HEK293 (cell line): ENCODE measurements around the gene ADGRG7.
A peak's percentile ranks its signal among the peaks of the same experiment; 100 is the strongest.
"Not testable (repeated sequence)": the region's sequence is repeated elsewhere in the genome, so short reads cannot be mapped to it uniquely, and the experiment has no call there.

Source experiments
- CTCF ChIA-PET: fragments of 350-600 bp; formaldehyde crosslinking; extraction: SDS; loops from one replicate; lab custom pipeline; 2021; ENCODE audit warnings: antibody characterized with exemption; lab: Yijun Ruan, JAX
- POLR2A ChIA-PET: fragments of 300-600 bp; formaldehyde crosslinking; extraction: SDS; loops from one replicate; lab custom pipeline; 2020; ENCODE audit warnings: antibody characterized with exemption, inconsistent platforms; lab: Yijun Ruan, JAX
- H3K27ac ChIP-seq: fragments of 200-500 bp; sonication (Bioruptor generic); 2 replicates; pipeline ENCODE4 v1.5.1; 2014; ENCODE audit warnings: low read depth, low read length, control low read depth, inconsistent platforms; ENCODE audit errors: extremely low read depth
- H3K36me3 ChIP-seq, 2 experiments: fragments of 200-500 bp in 1 of 2; sonication (Bioruptor generic) in 1 of 2; 1 replicate in 1 of 2; 2 replicates in 1 of 2; pipeline ENCODE4 v1.5.1; 2014 to 2017; ENCODE audit warnings: inconsistent platforms in 2 of 2, low read length in 2 of 2; ENCODE audit not compliant: control insufficient read depth in 2 of 2, insufficient read depth in 1 of 2
- H3K4me1 ChIP-seq: fragments of 200-500 bp; sonication (Bioruptor generic); 2 replicates; pipeline ENCODE4 v1.5.1; 2014; ENCODE audit warnings: mild to moderate bottlenecking, low read length, inconsistent platforms; ENCODE audit not compliant: control insufficient read depth, insufficient read depth
- H3K4me3 ChIP-seq: 2 replicates; pipeline ENCODE4 v1.5.1; 2011; ENCODE audit warnings: low read depth, mild to moderate bottlenecking, control low read depth, low read length, moderate library complexity
- H3K9me3 ChIP-seq: fragments of 200-500 bp; sonication (Bioruptor generic); 2 replicates; pipeline ENCODE4 v1.5.1; 2014; ENCODE audit warnings: low read depth, low read length, inconsistent platforms; ENCODE audit not compliant: control insufficient read depth, insufficient read depth
- HOXD13 ChIP-seq: sonication (generic); formaldehyde crosslinking; IDR thresholded peaks from 2 replicates; pipeline ENCODE4 v1.8.0; 2022; ENCODE audit warnings: missing genetic modification reagents, borderline replicate concordance
- PRDM1 ChIP-seq: fragments of 450-650 bp; formaldehyde crosslinking; IDR thresholded peaks from 2 replicates; pipeline ENCODE4; 2016; ENCODE audit warnings: missing biosample characterization, missing genetic modification characterization
- ZBTB20 ChIP-seq: fragments of 450-650 bp; formaldehyde crosslinking; IDR thresholded peaks from 2 replicates; pipeline ENCODE4 v1.5.1; 2016; ENCODE audit warnings: missing biosample characterization, missing genetic modification characterization
- ZFP41 ChIP-seq: fragments of 450-650 bp; formaldehyde crosslinking; IDR thresholded peaks from 2 replicates; pipeline ENCODE4 v1.5.1; 2016; ENCODE audit warnings: missing biosample characterization, missing genetic modification characterization, borderline replicate concordance
- ZNF146 ChIP-seq: fragments of 450-650 bp; formaldehyde crosslinking; IDR thresholded peaks from 2 replicates; pipeline ENCODE4 v1.5.1; 2016; ENCODE audit warnings: missing biosample characterization, missing genetic modification characterization
- ZNF155 ChIP-seq: fragments of 450-650 bp; formaldehyde crosslinking; IDR thresholded peaks from 2 replicates; pipeline ENCODE4 v1.5.1; 2016; ENCODE audit warnings: missing biosample characterization, missing genetic modification characterization
- ZNF169 ChIP-seq: fragments of 450-650 bp; formaldehyde crosslinking; IDR thresholded peaks from 2 replicates; pipeline ENCODE4 v1.5.1; 2016; ENCODE audit warnings: missing biosample characterization, missing genetic modification characterization
- ZNF184 ChIP-seq: fragments of 450-650 bp; IDR thresholded peaks from 2 replicates; pipeline ENCODE4 v1.5.1; 2018; ENCODE audit warnings: missing biosample characterization, mild to moderate bottlenecking, missing genetic modification characterization
- ZNF223 ChIP-seq: fragments of 450-650 bp; formaldehyde crosslinking; IDR thresholded peaks from 2 replicates; pipeline ENCODE4 v1.5.1; 2016; ENCODE audit warnings: missing biosample characterization, missing genetic modification characterization
- ZNF416 ChIP-seq: fragments of 450-650 bp; formaldehyde crosslinking; IDR thresholded peaks from 2 replicates; pipeline ENCODE4 v1.5.1; 2016; ENCODE audit warnings: missing biosample characterization, missing genetic modification characterization
- ZNF423 ChIP-seq: fragments of 450-650 bp; formaldehyde crosslinking; IDR thresholded peaks from 2 replicates; pipeline ENCODE4 v1.5.1; 2016; ENCODE audit warnings: missing biosample characterization, missing genetic modification characterization
- ZNF560 ChIP-seq: fragments of 450-650 bp; formaldehyde crosslinking; IDR thresholded peaks from 2 replicates; pipeline ENCODE4 v1.5.1; 2017; ENCODE audit warnings: missing biosample characterization, missing genetic modification characterization, borderline replicate concordance
- ZNF610 ChIP-seq: fragments of 450-650 bp; formaldehyde crosslinking; IDR thresholded peaks from 2 replicates; pipeline ENCODE4 v1.5.1; 2016; ENCODE audit warnings: missing biosample characterization, missing genetic modification characterization, borderline replicate concordance
- ZNF677 ChIP-seq: fragments of 450-650 bp; IDR thresholded peaks from 2 replicates; pipeline ENCODE4 v1.5.0; 2018; ENCODE audit warnings: missing biosample characterization, mild to moderate bottlenecking, missing genetic modification characterization, moderate library complexity
- ZNF707 ChIP-seq: fragments of 450-650 bp; formaldehyde crosslinking; IDR thresholded peaks from 2 replicates; pipeline ENCODE4 v1.5.1; 2016; ENCODE audit warnings: missing biosample characterization, missing genetic modification characterization
- ZNF747 ChIP-seq: fragments of 450-650 bp; formaldehyde crosslinking; IDR thresholded peaks from 2 replicates; pipeline ENCODE4 v1.5.1; 2016; ENCODE audit warnings: missing biosample characterization, missing genetic modification characterization
- ZNF791 ChIP-seq: fragments of 450-650 bp; formaldehyde crosslinking; IDR thresholded peaks from 2 replicates; pipeline ENCODE4 v1.5.1; 2016; ENCODE audit warnings: missing biosample characterization, missing genetic modification characterization
- ZNF843 ChIP-seq: fragments of 450-650 bp; formaldehyde crosslinking; IDR thresholded peaks from 2 replicates; pipeline ENCODE4 v1.5.1; 2016; ENCODE audit warnings: missing biosample characterization, missing genetic modification characterization
- TF ChIP-seq, protein P1 (sequence below): fragments of 450-650 bp; formaldehyde crosslinking; optimal IDR thresholded peaks from 2 replicates; pipeline ENCODE3; 2016; ENCODE audit warnings: missing biosample characterization, mild to moderate bottlenecking, missing genetic modification characterization

Gene ADGRG7

DNA sequence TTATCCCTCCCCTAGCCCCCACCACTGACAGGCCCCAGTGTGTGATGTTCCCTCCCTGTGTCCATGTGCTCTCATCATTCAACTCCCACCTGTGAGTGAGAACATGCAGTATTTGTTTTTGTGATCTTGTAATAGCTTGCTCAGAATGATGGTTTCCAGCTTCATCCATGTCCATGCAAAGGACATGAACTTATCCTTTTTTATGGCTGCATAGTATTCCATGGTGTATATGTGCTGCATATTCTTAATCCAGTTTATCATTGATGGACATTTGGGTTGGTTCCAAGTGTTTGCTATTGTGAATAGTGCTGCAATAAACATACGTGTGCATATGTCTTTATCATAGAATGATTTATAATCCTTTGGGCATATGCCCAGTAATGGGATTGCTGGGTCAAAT, 57.9 kb downstream of the ADGRG7 start:
- H3K4me3 ChIP-seq, POLR2A ChIA-PET, H3K27ac ChIP-seq, H3K36me3 ChIP-seq, CTCF ChIA-PET, H3K9me3 ChIP-seq, H3K4me1 ChIP-seq: not testable (repeated sequence)
- TF ChIP-seq ZNF146 (tag by site-specific recombination), result peak; percentile 54; the same call in 1 of the 2 replicates

DNA sequence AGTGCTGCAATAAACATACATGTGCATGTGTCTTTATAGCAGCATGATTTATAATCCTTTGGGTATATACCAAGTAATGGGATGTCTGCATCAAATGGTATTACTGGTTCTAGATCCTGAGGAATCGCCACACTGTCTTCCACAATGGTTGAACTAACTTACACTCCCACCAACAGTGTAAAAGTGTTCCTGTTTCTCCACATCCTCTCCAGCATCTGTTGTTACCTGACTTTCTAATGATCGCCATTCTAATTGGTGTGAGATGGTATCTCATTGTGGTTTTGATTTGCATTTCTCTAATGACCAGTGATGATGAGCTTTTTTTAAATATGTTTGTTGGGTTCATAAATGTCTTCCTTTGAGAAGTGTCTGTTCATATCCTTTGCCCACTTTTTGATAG, 61.6 kb downstream of the ADGRG7 start:
- CTCF ChIA-PET, H3K9me3 ChIP-seq, H3K4me1 ChIP-seq, H3K36me3 ChIP-seq, POLR2A ChIA-PET, H3K27ac ChIP-seq, H3K4me3 ChIP-seq: not testable (repeated sequence)
- TF ChIP-seq ZNF184 (tag by site-specific recombination), result peak; percentile 85; the same call in 1 of the 2 replicates

DNA sequence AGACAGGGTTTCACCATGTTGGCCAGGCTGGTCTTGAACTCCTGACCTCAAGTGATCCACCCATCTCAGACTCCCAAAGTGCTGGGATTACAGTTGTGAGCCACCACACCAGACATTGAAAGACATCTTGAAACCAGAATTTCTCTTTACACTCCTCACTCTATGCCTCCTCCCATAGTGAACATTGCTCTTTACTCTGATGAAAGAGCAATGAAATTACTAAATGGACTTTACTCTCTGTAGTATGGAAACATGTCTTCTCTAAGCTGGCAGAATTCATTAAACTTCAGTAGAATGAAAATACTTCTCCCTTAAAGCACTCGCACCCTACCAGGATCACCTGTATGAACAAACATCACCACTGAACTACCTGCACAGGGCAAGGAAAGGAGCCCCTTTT, 72.1 kb downstream of the ADGRG7 start:
- H3K27ac ChIP-seq, result no peak overlapping the region
- H3K36me3 ChIP-seq, result no peaks in the 10 kb centered on the region
- H3K9me3 ChIP-seq, result no peaks in the 10 kb centered on the region
- POLR2A ChIA-PET, result no interaction called here
- no peaks in the 10 kb centered on the region for H3K4me1 ChIP-seq
- TF ChIP-seq ZNF791 (tag by site-specific recombination) (no peak), ZNF223 (no peak), ZFP41 (tag by site-specific recombination) (no peak), ZNF610 (tag by site-specific recombination) (no peak), ZNF677 (tag by site-specific recombination) (no peak), PRDM1 (tag by site-specific recombination) (no peak)
- CTCF ChIA-PET, result no interaction called here
- H3K4me3 ChIP-seq, result no peak overlapping the region

DNA sequence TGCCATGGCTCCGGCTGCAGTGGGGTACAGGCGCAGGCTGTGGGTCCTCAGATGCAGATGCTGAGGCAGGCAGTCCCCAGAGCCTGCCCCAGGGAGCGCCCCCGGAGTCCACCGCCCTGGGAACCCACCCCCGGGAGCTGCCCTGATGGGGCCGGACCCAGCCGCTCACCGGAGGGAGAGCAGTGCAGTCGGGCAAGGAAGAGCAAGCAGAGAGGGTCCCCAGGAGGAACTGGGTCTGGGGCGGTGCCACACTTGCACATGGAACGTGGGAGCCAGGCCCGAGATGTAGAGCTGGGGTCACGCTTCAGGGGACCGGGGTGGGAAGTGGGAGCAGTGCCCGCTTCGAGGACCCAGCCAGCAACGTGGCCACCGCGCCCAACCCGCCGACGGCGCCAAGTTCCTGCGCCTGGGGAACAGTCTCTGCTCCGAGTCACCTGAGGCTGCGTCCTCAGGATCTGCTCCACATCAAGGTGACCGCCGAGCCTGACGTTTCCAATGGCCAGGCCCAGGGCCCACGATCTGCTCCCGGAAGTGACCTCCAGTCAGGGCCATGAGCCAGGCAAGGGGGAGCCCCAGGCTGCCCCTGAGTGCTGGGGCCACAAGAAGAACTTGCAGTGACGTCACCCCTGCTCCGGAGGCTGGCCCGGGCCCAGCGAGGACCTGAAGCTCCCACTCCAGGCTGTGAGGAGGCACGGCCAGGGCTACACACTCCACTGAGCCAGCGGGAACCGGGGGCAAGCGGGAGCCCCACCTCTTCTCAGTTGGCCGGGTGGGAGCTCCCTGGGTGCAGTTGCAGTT, 72.9 kb downstream of the ADGRG7 start:
- Histone ChIP-seq H3K9me3 (no peaks in the 10 kb centered on the region), H3K4me1 (no peaks in the 10 kb centered on the region), H3K27ac (no peak overlapping the region), H3K4me3 (no peak overlapping the region), H3K36me3 (no peaks in the 10 kb centered on the region)
- ChIA-PET CTCF (no interaction called here), POLR2A (no interaction called here)
- TF ChIP-seq ZNF416 (tag by site-specific recombination) (no peak), ZNF423 (tag by site-specific recombination) (no peak), ZNF843 (no peak), HOXD13 (CRISPR knock-in tag) (no peak), ZNF155 (tag by site-specific recombination) (no peak), ZNF747 (tag by site-specific recombination) (no peak), ZNF169 (tag by site-specific recombination) (no peak), ZBTB20 (no peak), ZNF560 (tag by site-specific recombination) (no peak), ZNF707 (tag by site-specific recombination) (no peak)
- TF ChIP-seq, protein P1, sequence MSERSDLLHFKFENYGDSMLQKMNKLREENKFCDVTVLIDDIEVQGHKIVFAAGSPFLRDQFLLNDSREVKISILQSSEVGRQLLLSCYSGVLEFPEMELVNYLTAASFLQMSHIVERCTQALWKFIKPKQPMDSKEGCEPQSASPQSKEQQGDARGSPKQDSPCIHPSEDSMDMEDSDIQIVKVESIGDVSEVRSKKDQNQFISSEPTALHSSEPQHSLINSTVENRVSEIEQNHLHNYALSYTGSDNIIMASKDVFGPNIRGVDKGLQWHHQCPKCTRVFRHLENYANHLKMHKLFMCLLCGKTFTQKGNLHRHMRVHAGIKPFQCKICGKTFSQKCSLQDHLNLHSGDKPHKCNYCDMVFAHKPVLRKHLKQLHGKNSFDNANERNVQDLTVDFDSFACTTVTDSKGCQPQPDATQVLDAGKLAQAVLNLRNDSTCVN, result no peak
